GM13977 (cell line): ENCODE results near the gene IRS2.

ENCODE experiments used
- DNase-seq: peaks from one replicate; pipeline ENCODE4 v3.0.0; 2012; ENCODE audit warnings: low spot score
- in situ Hi-C: fragments of 300-500 bp; cut with MboI; formaldehyde crosslinking; loops from one replicate; pipeline ENCODE4 v1.12.0; 2022; ENCODE audit warnings: low sequenced_read_pairs, low pct_unique_long_range_greater_than_20kb, mixed read lengths, inconsistent platforms; ENCODE audit not compliant: unreplicated experiment
- TF ChIP-seq, protein P1 (sequence below): IDR thresholded peaks from 2 replicates; pipeline ENCODE4 v1.5.1; 2012; ENCODE audit warnings: mild to moderate bottlenecking, control low read depth; ENCODE audit not compliant: insufficient read depth; ENCODE audit errors: extremely low read depth, missing control alignments

Gene IRS2

DNA sequence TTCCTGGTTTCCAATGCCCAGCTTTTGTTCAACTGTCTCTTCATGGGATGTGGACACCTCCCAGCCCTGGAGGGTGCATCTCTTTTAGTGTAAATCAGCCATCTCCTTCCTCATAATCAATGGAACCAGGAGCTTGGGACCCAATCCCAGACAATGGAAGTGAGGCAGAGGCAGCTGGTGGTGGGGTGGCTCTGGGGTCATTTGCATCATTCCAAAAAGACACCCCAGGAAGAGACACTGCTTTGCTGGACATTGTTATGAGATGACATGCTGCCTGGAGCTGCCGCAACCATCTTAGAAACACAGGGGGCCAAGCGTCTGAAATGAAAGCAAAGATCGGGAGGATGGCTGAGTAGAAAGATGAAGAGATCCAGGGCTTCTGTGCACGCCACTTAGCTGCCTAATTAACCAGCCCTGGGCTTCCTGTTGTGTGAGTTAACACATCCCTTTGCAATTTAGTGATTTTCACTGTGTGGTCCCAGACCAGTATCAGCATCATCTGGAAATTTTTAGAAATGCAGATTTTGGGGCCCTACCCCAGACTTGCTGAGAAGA lies 36.1 kb downstream of the IRS2 start:
- DNase-seq: no peak
- TF ChIP-seq, protein P1, sequence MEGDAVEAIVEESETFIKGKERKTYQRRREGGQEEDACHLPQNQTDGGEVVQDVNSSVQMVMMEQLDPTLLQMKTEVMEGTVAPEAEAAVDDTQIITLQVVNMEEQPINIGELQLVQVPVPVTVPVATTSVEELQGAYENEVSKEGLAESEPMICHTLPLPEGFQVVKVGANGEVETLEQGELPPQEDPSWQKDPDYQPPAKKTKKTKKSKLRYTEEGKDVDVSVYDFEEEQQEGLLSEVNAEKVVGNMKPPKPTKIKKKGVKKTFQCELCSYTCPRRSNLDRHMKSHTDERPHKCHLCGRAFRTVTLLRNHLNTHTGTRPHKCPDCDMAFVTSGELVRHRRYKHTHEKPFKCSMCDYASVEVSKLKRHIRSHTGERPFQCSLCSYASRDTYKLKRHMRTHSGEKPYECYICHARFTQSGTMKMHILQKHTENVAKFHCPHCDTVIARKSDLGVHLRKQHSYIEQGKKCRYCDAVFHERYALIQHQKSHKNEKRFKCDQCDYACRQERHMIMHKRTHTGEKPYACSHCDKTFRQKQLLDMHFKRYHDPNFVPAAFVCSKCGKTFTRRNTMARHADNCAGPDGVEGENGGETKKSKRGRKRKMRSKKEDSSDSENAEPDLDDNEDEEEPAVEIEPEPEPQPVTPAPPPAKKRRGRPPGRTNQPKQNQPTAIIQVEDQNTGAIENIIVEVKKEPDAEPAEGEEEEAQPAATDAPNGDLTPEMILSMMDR: no peak
- in situ Hi-C loops: no loop called here

DNA sequence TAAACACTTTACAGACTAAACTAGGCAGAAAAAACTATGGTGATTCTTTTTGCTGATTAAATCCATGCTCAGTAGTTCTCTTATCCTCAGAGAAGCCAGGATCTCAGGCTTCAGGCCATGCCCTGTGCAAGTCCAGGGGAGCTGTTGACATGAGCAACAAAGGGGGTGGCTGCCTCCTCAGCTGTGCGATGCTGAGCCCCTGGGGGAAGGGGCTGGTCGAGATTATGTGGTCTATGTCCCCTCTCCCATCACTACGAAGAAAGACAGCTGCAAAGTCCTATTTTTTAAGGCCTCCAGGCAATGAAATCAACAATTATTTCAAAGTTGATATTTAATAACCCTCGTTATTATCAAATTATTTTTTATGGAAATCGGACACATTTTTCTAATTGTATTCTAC lies 37.0 kb downstream of the IRS2 start:
- TF ChIP-seq, protein P1: no peak
- DNase-seq: no peak
- in situ Hi-C loops: no loop called here

DNA sequence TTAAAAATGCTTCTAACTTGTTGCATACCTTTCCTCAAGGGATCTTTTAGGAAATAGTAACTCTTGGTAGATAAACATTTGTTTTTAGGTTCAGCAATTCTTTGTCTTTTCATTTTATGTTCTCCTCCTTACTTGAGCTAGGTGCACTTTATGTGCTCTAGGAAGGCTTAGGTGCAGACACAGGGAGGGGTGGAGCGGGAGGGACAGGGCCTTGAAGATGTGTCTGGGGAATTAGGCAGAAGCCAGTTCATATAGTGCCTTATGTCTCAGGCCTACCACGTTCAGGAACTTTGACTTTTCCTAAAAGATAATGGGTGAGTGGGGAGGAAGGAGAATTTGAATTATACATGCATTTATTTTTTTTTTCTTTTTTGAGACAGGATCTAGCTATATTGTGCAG lies 37.7 kb downstream of the IRS2 start:
- TF ChIP-seq, protein P1: no peak
- no peak for DNase-seq
- in situ Hi-C loops: no loop called here

DNA sequence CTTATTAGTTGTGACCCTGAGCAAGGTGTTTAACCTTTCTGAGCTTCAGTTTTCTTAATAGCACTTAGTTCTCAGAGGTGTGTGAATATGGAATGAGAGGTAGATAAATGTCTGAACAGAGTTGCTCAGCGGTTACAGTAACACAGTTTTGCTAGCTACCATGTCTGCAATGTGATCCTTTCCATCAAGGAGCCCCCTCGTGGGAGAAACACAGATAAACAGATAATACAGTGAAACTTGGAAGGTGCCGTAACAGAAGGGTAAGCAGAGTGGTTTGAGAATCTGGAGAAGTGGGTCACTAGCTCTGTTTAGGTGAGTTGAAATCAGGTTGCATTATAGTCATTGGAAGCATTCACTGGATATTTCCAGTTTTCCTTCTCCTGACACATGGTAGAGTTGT lies 38.9 kb downstream of the IRS2 start:
- in situ Hi-C loops: no loop called here
- no peak for DNase-seq
- TF ChIP-seq, protein P1: no peak

DNA sequence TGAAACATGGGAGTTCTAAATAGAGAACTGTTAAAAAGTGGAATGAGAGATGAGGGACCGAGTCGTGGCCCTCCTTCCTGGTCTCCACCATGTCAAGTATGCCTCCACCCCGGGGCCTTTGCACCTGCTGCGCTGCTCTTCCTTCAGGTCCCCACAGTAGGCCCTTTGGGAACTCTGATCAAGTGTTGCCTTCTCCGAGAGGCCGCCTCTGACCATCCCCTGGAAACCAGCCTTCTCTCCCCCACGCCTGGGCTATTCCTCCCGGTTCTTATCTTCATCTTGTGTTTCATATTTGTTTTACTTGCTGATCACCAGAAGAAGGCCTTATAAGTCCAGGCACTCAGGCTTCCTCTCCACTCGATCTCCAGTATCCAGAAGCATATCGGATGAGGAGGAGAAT lies 40.0 kb downstream of the IRS2 start:
- in situ Hi-C loops: no loop called here
- TF ChIP-seq, protein P1: no peak
- DNase-seq: no peak

DNA sequence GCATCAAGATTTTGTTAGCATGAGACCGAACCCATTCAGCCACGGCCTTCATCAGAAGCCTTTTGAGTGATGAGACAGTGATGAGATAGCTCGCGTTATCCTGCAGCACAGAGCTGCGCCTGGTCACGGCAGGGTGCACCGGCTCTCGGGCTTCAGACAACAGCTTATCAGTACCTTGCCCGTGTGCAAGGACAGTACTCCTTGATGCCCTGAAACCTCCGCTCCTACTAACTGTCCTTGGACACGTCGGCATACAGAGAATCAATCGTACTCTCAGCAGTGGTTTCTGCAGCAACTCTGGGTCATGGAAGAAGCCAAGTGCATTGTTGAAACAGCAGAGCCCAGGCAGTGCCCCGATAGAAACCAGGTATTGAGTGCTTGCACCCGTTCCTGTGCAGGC lies 40.7 kb downstream of the IRS2 start:
- in situ Hi-C loops: no loop called here
- TF ChIP-seq, protein P1: no peak
- no peak for DNase-seq

DNA sequence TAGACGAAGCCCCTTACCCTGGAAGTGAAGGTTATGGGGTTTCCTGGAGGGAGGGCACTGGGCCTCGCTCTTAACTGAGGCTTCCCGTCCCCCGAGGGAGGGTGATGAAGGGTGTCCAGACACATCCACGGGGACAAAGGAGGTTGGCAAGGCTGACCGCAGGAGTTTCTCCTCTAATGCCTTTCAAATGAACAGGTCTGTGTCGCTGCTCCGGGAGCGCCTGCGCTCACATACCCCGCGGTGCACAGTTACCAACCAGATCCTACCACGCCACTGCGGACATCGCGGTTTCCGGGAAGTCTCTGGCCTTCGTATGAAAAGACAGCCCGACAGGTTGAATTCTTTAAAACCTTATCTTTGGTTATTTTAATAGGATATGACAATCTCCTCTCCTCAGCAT lies 41.3 kb downstream of the IRS2 start:
- in situ Hi-C loops: no loop called here
- TF ChIP-seq, protein P1: no peak
- no peak for DNase-seq
